ENCODE measurements around the gene CTAGE1.

- TF ChIP-seq CTCF (IDR thresholded peaks at IDR 0.05) (no peak), EZH2 (IDR thresholded peaks at IDR 0.05; ENCODE audit: borderline replicate concordance, insufficient read depth, low read depth, low read length, poor library complexity, severe bottlenecking) (no peak)
Observed at GRCh38 chr18:22446911-22447310, 29.2 kb upstream of the CTAGE1 start.
